GM19351 (cell line): ENCODE data around the gene SCYL2.
"Not testable (repeated sequence)": the region's sequence is repeated elsewhere in the genome, so short reads cannot be mapped to it uniquely, and the experiment has no call there.

Experiments
- ATAC-seq: cut with Tn5 transposase; IDR thresholded peaks from one replicate; pipeline ENCODE4 v1.9.1; 2021; ENCODE audit warnings: mild to moderate bottlenecking, moderate library complexity; ENCODE audit not compliant: unreplicated experiment

SCYL2 gene

DNA sequence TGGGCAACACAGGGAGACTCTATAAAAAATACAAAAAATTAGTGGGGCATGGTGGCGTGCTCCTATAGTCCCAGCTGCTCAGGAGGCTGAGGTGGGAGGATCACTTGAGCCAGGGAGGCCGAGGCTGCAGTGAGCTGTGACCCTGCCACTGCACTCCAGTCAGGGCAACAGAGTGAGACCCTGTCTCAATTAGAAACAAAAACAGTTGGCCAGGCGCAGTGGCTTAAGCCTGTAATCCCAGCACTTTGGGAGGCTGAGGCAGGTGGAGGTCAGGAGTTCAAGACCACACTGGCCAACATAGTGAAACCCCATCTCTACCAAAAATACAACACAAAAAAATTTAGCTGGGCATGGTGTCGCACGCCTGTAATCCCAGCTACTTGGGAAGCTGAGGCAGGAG, 1.9 kb upstream of the SCYL2 start:
- ATAC-seq: not testable (repeated sequence)

DNA sequence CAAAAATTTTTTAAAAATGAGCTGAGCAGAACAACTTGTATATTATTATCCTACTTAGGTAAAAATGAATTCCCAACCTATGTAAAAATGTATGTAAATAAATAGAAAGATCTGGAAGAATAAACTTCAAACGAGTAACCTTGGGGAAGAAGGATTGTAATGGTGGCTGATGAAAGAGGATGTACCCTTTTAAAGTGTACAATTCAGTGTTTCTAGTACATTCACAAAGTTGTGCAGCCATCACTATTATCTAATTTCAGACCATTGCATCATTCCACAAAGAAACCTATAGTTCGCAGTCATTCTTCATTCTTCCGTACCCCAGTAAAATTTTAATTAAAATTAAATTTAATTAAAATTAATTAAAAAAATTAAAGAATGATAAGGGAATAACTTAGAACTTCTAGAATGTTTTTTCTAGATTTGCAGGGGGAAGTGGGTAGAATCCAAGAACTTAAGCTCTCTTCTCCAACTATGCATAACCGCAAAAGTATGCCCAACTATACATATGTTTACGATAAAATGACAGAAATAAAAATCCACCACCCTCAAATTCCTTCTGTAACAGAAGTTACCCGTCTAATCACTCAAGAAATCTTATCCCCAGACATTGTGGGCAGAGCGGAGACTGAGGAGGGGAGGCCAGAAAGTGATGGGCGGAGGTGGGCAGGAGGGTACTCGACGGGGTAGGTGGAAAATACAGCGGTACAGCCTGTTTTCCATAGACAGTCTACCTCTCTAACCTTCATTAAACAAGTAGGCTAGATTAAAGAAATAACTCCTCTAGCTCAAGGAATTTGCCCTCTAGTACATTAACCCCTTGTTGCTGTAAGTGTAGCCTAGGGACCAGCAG, 1.0 kb upstream of the SCYL2 start:
- peak; percentile 10 for ATAC-seq

DNA sequence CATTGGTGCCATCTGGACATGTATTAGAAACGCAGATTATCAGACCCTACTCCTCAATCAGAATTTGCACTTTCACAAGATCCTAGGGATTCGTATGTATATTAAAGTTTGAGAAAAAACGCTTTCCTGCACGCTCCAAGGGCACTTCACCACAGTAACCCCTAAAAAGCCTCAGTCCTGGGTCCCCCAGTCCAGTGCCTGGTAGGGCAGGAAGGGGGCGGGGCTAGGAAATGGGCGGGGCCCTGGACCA, 467 bp upstream of the SCYL2 start:
- peak; percentile 82 for ATAC-seq

DNA sequence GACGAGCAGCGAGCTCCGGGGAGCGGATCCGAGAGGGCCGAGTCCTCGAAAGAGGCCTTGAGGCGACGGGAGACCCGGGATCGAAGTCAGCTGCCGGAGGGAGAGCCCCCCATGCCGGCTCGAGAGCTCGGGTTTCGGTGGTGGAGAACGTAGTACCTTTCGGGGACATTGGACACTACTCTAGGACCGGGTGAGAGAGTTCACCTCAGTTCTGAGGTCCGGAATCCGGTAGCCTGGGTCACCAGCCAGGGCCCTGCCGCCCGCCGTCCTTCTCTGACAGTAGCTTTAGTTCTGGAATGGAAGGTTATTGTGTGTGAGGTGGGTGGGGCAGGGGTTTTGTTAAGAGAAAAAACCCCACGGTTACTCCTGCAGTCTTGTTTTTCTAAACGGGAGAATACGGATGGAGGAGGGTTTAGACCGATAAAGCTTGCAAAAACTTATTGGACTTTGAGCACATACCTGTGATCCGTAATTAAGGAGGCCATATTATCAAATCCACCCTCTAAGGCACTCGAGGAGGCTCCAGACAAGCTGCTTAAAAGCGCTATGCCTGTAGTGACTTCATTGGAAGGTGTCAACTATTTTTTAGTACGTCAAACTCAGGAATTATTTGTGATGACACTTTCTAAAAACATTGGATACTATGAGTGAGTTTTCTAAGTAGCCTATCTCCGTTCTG, 765 bp downstream of the SCYL2 start:
- ATAC-seq: peak; percentile 10

DNA sequence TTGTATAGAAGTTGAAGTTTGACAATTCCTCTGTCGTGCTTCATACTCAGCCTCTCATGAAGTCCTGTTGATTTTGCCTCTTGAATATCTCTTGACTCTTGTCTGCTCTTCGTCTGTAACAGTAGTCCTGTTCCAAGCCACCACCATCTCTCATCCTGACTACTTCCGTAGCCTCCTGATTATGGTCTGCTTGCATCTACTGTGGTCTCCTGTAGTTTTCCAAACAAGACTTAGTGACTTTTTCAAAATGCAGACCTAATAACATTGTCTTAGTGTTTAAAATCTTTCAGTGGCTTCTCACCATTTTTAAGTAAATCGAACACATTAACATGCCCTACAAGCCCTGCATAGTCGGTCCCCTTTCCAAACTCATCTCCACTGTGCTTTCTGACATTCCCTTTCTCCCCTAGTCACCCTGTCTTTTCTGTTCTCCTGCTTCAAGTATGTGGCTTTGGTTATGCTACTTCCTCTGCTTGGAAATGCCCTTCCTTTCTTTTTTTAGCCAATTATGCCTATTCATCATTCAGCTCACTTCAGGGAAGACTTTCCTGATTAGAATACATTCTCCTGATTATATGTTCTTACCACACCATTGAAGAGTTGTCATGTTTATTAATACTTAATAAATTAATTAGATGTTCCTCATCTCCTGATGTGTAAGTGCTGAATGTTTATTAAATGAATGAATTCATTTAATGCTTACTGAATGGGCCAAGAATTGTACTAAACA, 2.0 kb downstream of the SCYL2 start:
- no peak for ATAC-seq

DNA sequence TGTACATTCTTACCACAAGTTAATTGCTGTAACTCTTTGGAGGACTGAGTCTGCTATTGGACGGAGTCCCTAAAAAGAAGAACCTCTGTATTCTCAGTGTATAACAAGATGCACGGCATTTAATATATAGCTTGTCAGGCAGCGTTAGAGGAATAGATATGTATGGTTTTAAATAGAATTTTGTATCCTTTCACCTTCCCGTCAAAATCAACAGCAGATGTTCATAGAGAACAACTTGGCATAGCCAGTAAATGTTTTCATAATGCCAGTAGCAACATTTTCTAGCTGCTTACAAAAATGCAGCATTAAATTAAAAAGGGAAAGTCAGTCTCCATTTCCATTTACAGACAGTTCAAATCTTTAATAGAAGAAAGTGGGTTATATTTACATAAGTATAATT, 6.8 kb downstream of the SCYL2 start:
- ATAC-seq: no peak

DNA sequence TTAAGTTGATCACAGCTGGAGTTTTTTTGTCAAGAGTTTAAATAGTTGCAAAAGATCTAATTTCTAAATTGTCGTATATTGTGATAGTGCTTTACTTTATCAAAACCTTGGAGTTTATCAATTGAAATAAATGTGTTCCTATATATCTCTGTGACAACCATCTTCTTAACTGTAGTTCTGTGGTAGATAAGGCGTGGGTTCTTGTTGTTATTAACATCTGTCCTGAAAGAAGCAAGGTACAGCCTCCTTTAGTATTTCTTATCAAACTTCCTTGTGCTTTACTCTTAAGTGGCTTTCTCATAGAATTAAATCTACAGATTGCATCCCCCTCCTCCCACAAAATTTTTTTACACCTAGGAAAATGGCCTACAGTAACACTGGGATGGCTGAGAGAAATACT, 7.3 kb downstream of the SCYL2 start:
- no peak for ATAC-seq

DNA sequence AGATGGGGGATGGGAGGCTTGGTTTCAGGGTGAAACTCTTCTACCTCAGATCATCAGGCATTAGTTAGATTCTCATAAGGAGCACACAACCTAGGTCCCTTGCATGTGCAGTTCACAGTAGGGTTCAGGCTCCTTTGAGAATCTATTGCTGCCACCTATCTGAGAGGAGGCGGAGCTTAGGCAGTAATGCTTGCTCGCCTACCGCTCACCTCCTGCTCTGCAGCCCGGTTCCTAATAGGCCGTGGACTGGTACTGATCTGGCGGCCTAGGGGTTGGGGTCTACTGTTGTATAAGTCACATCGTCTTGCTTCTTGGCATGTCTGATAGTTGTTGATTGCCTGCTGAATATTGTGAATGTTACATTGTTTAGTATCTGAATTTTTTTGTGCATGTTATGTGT, 12.2 kb downstream of the SCYL2 start:
- ATAC-seq: no peak

DNA sequence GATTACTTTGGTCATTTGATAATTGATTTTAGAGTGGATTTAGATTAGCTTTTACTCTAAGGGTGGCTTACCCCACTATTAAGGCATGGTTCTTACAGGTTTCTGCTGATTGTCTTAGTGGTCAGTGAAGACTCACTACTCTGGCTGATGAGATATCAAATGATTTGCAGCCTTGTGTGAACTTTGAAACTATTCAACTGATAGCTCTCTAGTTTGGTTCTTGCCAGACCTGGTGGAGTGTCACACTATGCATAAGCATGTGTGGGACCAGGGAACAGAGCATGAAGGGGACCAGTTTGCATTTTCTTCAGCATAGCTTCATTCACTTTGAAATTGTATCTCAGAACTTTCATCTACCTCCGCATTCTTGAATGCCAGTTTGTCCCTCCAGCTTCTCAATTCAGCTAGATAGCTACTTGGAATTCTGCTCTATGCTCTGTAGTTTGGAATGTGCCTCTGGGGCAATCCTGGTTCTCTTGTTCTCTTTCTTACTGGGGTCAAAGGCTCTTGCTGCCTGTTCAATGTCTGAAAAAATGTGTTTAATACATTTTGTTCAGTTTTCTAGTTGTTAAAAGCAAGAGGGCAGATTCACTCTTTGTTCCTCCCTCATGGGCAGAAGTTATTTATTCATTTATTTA, 12.7 kb downstream of the SCYL2 start:
- no peak for ATAC-seq

DNA sequence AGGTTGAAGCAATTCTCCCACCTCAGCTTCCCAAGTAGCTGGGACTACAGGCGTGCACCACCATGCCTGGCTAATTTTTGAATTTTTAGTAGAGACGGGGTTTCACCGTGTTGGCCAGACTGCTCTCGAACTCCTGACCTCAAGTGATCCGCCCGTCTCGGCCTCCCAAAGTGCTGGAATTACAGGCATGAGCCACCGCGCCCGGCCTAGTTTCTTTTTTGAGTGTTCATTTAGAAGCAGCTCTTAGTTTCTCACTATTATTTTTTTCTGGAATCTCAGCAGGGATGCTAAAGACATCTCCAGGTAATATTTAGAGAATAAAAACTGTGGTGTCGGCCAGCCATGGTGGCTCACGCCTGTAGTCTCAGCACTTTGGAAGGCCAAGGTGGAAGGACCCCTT, 17.6 kb downstream of the SCYL2 start:
- not testable (repeated sequence) for ATAC-seq

DNA sequence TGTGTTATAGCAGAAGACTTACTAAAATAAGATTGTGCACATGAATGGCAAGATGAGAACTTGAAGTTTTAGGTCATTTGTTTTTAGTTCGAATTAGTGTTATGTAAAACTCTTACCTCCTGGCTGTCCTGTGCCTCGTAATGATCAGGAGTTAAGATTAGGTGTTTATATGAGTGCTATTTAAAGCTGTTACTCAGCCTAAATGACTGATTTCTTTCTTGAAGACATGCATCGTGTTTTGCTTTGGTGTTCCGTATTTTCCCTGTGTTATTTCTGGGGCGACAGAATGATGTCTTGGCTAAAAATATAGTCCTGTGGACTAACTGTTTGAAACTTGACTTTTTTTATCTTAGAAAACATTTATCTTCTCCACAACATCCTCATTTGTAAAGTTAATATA, 22.1 kb downstream of the SCYL2 start:
- no peak for ATAC-seq

DNA sequence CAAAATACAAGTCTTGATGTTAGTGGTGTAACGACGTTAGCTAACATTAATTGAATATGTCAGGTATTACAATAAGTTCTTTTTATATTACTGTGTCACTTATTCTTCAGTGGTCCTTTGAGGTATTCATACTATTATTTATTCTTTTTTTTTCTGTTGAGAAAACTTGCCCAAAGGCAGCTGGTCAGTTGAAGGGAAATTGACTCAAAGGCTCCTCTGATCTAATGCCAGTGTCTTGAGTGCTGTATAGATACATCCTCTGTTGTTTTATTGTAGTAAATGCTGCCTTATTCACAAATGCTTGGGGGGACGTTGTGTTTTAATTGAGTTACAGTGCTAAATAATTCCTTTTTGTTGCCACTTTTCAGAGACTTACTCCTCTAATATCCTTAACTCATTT, 23.0 kb downstream of the SCYL2 start:
- ATAC-seq: no peak

DNA sequence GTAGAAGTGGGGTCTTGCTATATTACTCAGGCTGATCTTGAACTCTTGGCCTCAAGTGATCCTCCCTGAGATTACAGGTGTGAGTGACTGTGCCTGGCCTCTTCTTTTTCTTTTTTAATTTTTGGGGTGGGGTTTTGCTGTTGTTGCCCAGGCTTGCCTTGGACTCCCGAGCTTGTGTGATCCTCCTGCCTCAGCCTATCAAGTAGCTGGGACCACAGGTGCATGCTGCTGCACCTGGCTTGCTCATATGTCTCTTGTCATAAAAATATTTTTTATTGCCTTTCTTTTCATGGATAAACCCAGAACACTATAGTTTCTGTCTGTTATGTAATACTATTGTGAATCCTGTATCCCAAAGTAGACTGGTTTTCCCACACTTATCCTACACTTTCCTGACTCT, 26.0 kb downstream of the SCYL2 start:
- ATAC-seq: no peak

DNA sequence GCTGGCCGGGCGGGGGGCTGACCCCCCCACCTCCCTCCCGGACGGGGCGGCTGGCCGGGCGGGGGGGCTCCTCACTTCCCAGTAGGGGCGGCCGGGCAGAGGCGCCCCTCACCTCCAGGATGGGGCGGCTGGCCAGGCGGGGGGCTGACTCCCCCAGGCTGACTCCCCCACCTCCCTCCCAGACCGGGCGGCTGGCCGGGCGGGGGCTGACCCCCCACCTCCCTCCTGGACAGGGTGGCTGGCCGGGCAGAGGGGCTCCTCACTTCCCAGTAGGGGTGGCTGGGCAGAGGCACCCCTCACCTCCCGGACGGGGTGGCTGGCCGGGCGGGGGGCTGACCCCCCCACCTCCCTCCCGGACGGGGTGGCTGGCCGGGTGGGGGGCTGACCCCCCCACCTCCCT, 27.4 kb downstream of the SCYL2 start:
- not testable (repeated sequence) for ATAC-seq

DNA sequence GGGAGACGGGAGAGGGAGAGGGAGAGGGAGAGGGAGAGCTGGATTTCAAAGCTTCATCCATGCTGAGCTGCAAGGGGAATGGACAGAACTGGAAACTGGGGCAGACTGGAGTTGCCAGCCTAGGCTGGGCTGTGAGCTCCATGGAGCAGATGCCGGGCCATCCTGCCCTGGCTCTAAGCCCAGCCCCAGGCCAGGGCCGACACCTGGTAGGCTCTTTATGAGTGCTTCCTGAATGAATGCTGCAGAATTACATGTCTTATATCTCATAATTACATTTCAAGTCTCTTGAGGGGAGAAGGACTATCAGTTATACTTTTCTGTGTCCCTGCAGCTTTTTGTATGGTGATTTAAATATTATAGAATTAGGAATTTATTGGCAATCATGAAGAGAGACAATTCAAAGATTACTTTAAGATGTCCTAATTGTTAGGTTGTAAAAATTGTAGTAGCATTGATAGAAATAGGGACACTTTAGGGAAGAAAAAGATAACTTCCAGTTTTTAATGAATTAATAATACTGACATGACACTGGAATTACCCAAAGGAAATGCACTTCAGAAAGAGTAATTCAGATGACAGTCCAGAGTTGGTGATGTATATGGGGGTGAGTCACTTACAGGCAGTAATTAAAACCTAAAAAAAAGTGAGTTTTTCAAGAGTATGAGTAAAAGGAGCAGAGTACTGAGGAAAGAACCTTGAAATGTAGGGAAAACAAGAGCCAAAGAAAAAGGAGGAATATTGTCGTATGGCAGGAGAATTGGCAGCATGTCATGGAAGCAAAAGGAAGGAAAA, 29.0 kb downstream of the SCYL2 start:
- ATAC-seq: no peak

DNA sequence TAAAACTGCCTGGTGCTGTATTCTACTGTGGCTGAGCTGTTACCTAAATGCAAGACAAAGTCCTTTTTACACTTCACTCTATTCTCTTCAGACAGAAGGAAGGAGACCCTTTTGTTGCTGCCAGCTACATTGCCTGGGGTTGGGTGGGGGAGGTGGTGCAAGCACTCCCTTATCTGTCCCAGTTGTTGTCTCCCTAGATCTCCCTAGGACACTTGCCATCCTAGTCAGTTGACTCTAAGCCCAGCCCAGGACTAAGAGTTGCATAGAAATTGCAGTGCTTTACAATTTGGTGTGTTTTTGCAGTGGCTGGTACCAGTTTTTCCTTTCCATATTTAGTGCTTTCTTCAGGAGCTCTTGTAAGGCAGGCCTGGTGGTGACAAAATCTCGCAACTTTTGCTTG, 35.1 kb downstream of the SCYL2 start:
- ATAC-seq: no peak

DNA sequence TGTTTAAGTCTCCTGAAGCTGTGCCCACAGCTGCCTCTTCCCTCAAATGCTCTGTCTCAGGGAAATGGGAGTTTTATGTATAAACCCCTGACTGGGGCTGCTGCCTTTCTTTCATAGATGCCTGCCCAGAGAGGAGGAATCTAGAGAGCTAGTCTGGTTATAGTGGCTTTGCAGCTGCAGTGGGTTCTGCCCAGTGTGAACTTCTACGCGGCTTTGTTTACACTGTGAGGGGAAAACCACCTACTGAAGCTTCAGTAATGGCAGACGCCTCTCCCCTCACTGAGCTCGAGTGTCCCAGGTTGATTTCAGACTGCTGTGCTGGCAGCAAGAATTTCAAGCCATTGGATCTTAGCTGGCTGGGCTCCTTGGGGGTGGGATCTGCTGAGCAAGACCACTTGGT, 36.9 kb downstream of the SCYL2 start:
- ATAC-seq: no peak

DNA sequence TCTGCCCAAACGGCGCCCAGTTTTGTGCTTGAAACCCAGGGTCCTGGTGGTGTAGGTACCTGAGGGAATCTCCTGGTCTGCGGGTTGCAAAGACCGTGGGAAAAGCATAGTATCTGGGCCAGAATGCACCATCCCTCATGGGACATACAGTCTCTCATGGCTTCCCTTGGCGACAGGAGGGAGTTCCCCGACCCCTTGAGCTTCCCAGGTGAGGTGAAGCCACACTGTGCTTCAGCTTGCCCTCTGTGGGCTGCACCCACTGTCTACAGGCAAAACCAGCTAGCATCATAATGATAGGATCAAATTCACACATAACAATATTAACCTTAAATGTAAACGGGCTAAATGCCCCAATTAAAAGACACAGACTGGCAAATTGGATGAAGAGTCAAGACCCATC, 37.4 kb downstream of the SCYL2 start:
- ATAC-seq: not testable (repeated sequence)

DNA sequence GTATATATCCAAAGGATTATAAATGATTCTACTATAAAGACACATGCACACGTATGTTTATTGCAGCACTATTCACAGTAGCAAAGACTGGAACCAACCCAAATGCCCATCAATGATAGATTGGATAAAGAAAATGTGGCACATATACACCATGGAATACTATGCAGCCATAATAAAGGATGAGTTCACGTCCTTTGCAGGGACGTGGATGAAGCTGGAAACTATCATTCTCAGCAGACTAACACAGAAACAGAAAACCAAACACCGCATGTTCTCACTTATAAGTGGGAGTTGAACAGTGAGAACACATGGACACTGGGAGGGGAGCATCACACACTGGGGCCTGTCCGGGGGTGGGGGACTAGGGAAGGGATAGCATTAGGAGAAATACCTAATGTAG, 41.2 kb downstream of the SCYL2 start:
- not testable (repeated sequence) for ATAC-seq

DNA sequence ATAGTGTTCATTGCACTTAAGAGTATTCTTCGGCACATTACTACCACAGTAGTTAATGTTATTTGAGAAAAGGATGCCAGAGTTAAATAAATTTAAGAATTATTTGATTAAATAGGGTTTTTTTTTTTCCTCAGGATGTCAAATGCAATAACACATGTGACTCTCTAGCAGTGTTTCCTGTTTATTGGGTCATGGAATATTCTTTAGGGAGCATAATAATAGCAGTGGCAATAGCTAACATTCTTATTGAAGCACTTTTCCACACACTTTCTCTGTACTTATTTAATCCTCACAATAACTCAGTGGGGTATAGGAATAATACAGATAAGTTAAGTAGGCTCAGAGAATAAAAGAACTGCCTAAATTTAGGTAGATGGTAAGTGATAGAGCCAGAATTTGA, 44.3 kb downstream of the SCYL2 start:
- ATAC-seq: no peak

DNA sequence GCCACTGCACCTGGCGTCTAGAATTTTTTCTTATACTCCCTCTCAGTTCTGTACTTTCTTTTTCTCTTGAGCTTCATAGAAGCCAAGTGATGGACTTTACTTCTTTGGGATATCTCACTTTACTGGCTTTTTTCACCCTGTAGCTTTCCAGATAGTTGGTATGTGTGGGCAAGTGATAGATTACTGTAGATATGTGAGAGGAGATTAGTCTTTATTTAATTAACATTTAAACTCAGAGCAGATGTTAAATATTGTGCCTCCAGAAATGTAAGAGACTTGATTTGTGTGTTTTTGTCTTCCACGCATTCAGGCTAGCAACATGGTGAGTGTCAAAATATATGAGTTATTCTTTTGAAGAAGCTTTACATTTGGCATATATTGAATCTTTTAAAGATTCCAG, 50.4 kb downstream of the SCYL2 start:
- ATAC-seq: no peak
